Activated B cell treated with CpG ODN at 0.5 μM for 24 hours (primary cell): ENCODE measurements around the gene BET1. TPM values are rescaled to one million over a fixed set of nuclear protein-coding genes. Genes with fewer than 3 reads are reported as not detected.
A peak's percentile ranks its signal among the peaks of the same experiment; 100 is the strongest.

Experiments
- ATAC-seq: fragments of 200-7000 bp; cut with Tn5 transposase; one replicate; pipeline ENCODE4 v1.10.0; 2021; ENCODE audit warnings: low read depth, mild to moderate bottlenecking, moderate library complexity
- CTCF ChIA-PET: fragments of 350-600 bp; sonication (Branson Sonifier 250); formaldehyde crosslinking; loops from one replicate; lab custom pipeline; 2021; ENCODE audit warnings: antibody characterized with exemption; lab: Charles Lee
- POLR2A ChIA-PET: fragments of 350-600 bp; sonication (Branson Sonifier 250); formaldehyde crosslinking; loops from one replicate; lab custom pipeline; 2021; ENCODE audit warnings: antibody characterized with exemption; lab: Charles Lee
- DNase-seq: peaks from one replicate; pipeline ENCODE4 v3.0.0; 2022
- H3K27ac Mint-ChIP-seq: one replicate; pipeline ENCODE4 v1.8.0; 2020; ENCODE audit warnings: mixed read lengths
- H3K27me3 Mint-ChIP-seq: one replicate; pipeline ENCODE4 v1.8.0; 2021; ENCODE audit warnings: mixed read lengths
- H3K36me3 Mint-ChIP-seq: one replicate; pipeline ENCODE4 v1.8.0; 2021; ENCODE audit warnings: low read depth, mixed read lengths
- H3K4me1 Mint-ChIP-seq: one replicate; pipeline ENCODE4 v1.8.0; 2021; ENCODE audit warnings: mixed read lengths
- H3K4me3 Mint-ChIP-seq: one replicate; pipeline ENCODE4 v1.8.0; 2020; ENCODE audit warnings: mild to moderate bottlenecking, mixed read lengths
- H3K9me3 Mint-ChIP-seq: one replicate; pipeline ENCODE4 v1.8.0; 2020; ENCODE audit warnings: mixed read lengths
- CTCF ChIP-seq: fragments of 200-600 bp; IDR thresholded peaks from one replicate; pipeline ENCODE4 v1.8.0; 2022; ENCODE audit warnings: antibody characterized with exemption, mild to moderate bottlenecking
- intact Hi-C: fragments of 100-400 bp; cut with micrococcal nuclease; formaldehyde crosslinking; loops from one replicate; pipeline ENCODE4 v1.15.1; 2024
- total RNA-seq: library from RNA; stranded (reverse); gene quantifications from 2 replicates; pipeline ENCODE4 v1.2.3, GENCODE V29; 2022

The BET1 gene
- total RNA-seq, 1 donor from 2014 or later, result 23.0 TPM

- peaks cover 13% of the 10 kb centered on the region for H3K36me3 Mint-ChIP-seq
- peaks cover 40% of the 10 kb centered on the region for H3K4me1 Mint-ChIP-seq
- no peak for TF ChIP-seq CTCF
- DNase-seq (no peak), ATAC-seq (no peak)
- CTCF ChIA-PET, result no interaction called here
- intact Hi-C loops, result loop anchor here (2.0 kb wide), 1 partner anchor 103 kb away; no protein-coding TSS in a partner anchor
- H3K27me3 Mint-ChIP-seq, result peaks cover 4% of the 10 kb centered on the region
- no peaks in the 10 kb centered on the region for H3K9me3 Mint-ChIP-seq
- POLR2A ChIA-PET, result interaction anchor here (1.2 kb wide), 1 partner anchor 47 kb away, joined by 3 read pairs; no protein-coding TSS in a partner anchor
- no peak overlapping the region for H3K4me3 Mint-ChIP-seq
- H3K27ac Mint-ChIP-seq, result no peak overlapping the region
Observed at GRCh38 chr7:94005753-94006152, 1.6 kb upstream of the BET1 start.

GRCh38 chr7:94003446-94004023, 620 bp downstream of the BET1 start:
- peak overlapping the region; percentile 100 for H3K4me3 Mint-ChIP-seq
- intact Hi-C loops, result loop anchor here (1.0 to 5.0 kb wide), 10 partner anchors 19 to 771 kb away; partner anchors contain the start of genes GNG11, SGCE and VPS50
- H3K4me1 Mint-ChIP-seq, result peaks cover 50% of the 10 kb centered on the region
- DNase-seq (no peak), ATAC-seq (peak; percentile 26)
- POLR2A ChIA-PET, result interaction anchor here (0.7 to 0.8 kb wide), 2 partner anchors 46 to 84 kb away, joined by 3 to 4 read pairs; no protein-coding TSS in a partner anchor
- H3K9me3 Mint-ChIP-seq, result no peaks in the 10 kb centered on the region
- H3K36me3 Mint-ChIP-seq, result peaks cover 26% of the 10 kb centered on the region
- peaks cover 4% of the 10 kb centered on the region for H3K27me3 Mint-ChIP-seq
- CTCF ChIA-PET, result interaction anchor here (1.3 to 1.7 kb wide), 3 partner anchors 84 to 101 kb away, joined by 3 to 9 read pairs (median 6); no protein-coding TSS in a partner anchor
- TF ChIP-seq CTCF, result no peak
- H3K27ac Mint-ChIP-seq, result peak overlapping the region; percentile 99

- peaks cover 50% of the 10 kb centered on the region for H3K4me1 Mint-ChIP-seq
- no peak overlapping the region for H3K27ac Mint-ChIP-seq
- no peak for TF ChIP-seq CTCF
- DNase-seq (no peak), ATAC-seq (no peak)
- POLR2A ChIA-PET, result no interaction called here
- peaks cover 2% of the 10 kb centered on the region for H3K27me3 Mint-ChIP-seq
- intact Hi-C loops, result loop anchor here (5.0 kb wide), 4 partner anchors 79 to 769 kb away; partner anchors contain the start of genes GNG11, SGCE and VPS50
- H3K9me3 Mint-ChIP-seq, result no peaks in the 10 kb centered on the region
- H3K4me3 Mint-ChIP-seq, result no peak overlapping the region
- CTCF ChIA-PET, result no interaction called here
- H3K36me3 Mint-ChIP-seq, result peaks cover 41% of the 10 kb centered on the region
Observed at GRCh38 chr7:94001396-94001795, 2.8 kb downstream of the BET1 start.

- H3K9me3 Mint-ChIP-seq, result no peaks in the 10 kb centered on the region
- no peak for ATAC-seq
- H3K27me3 Mint-ChIP-seq, result no peaks in the 10 kb centered on the region
- no peak overlapping the region for H3K4me3 Mint-ChIP-seq
- peaks cover 65% of the 10 kb centered on the region for H3K36me3 Mint-ChIP-seq
- ChIA-PET POLR2A (no interaction called here), CTCF (interaction anchor here (1.3 kb wide), 1 partner anchor 90 kb away, joined by 3 read pairs; no protein-coding TSS in a partner anchor)
- peaks cover 27% of the 10 kb centered on the region for H3K4me1 Mint-ChIP-seq
- H3K27ac Mint-ChIP-seq, result no peak overlapping the region
- no peak for DNase-seq
- intact Hi-C loops, result no loop called here
- TF ChIP-seq CTCF, result no peak
Observed at GRCh38 chr7:93997868-93998267, 6.3 kb downstream of the BET1 start.

GRCh38 chr7:93992421-93993110, 11.6 kb downstream of the BET1 start:
- POLR2A ChIA-PET, result no interaction called here

More at GRCh38 chr7:93992421-93993110, 11.6 kb downstream of the BET1 start:
- Mint-ChIP-seq H3K4me3 (no peak overlapping the region), H3K4me1 (peaks cover 7% of the 10 kb centered on the region), H3K27ac (no peak overlapping the region), H3K9me3 (no peaks in the 10 kb centered on the region), H3K27me3 (no peaks in the 10 kb centered on the region), H3K36me3 (peaks cover 52% of the 10 kb centered on the region)
- no peak for TF ChIP-seq CTCF
- DNase-seq (no peak), ATAC-seq (no peak)
- CTCF ChIA-PET, result no interaction called here
- intact Hi-C loops, result no loop called here
